Activated T-cell treated with anti-CD3 and anti-CD28 coated beads for 4 hours (primary cell): ENCODE results near the gene GULP1.
"Not testable (repeated sequence)": the region's sequence is repeated elsewhere in the genome, so short reads cannot be mapped to it uniquely, and the experiment has no call there.

Source experiments
- DNase-seq: peaks from one replicate; pipeline ENCODE4 v3.0.0-alpha.2; 2020

GULP1 gene, protein sequence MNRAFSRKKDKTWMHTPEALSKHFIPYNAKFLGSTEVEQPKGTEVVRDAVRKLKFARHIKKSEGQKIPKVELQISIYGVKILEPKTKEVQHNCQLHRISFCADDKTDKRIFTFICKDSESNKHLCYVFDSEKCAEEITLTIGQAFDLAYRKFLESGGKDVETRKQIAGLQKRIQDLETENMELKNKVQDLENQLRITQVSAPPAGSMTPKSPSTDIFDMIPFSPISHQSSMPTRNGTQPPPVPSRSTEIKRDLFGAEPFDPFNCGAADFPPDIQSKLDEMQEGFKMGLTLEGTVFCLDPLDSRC

GRCh38 chr2:188291617-188292347, at the start of gene GULP1:
Gene GULP1, plus strand, starts transcription at chr2:188291874. Its CDS starts 185,829 bp downstream, at chr2:188477703.
- no peak for DNase-seq

DNA sequence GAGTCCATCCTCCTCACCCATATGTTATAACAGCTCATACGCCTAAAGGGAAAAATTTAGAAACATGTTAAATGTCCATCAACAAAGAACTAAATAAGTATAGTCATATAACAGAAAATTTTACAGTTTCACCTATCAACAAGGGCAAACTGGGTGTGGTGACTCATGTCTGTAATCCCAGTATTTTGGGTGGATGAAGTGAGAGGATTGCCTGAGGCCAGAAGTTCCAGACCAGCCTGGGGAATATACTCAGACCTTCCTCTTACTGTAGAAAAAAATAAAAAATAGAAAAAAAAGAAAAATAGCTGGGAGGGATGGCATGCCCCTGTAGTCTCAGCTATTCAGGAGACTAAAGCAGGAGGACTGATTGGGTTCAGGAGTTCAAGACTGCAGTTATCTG, 48.3 kb upstream of the GULP1 start:
- no peak for DNase-seq

- DNase-seq: no peak
Measured at GRCh38 chr2:188244383-188244782, 47.3 kb upstream of the GULP1 start.

DNA sequence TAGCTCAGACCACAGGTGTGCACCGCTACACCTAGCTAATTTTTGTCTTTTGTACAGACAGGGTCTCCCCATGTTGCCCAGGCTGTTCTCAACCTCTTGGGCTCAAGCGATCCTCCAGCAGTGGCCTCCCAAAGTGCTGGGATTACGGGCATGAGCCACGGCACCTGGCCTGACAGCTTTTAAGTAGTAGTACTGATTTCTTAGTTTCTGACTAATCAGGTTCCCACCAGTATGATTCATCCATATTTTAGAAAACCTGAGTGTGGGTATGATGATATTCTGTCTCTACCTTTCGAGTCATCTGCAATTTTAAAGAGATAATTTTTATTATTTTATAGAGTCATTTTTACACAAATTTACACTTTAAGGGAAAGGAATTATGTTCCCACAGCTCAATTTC, 46.4 kb upstream of the GULP1 start:
- DNase-seq: no peak

DNA sequence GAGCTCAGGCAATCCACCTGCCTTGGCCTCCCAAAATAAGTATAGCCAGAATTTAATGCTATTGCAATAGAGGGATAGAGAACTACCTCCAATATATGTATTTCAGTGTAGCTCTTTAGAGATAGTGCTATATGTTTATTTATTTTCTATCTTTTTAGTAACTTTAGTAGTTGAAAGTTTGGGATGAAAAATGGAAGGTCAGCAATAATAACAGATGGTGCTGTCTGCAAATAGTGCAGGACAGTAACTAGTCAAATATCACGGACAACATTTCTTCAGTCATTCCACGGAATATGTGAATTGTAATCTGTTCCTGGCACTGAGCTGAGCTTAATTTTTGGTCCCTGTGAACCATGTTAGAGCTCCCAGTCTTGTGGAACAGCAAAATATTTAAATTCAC, 43.2 kb upstream of the GULP1 start:
- no peak for DNase-seq

- DNase-seq: no peak
Measured at GRCh38 chr2:188251034-188251433, 40.6 kb upstream of the GULP1 start.

DNA sequence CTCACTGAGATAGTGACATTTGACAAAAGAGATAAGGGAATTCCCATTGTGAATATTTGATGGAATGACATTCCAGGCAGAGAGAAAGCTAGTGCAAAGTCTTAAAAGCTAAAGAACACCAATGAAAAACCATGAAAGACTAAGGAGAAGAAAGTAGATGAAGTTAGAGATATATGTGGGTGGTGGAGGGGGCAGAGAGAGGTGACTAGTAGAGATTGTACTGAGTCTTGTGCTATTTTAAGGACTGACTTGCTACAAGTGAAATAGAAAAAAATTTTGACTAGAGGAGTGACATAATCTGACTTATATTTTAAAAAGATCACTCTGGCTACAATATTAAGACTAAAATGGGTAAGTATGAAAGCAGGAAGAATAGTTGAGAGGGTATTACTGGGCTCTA, 35.3 kb upstream of the GULP1 start:
- no peak for DNase-seq

- no peak for DNase-seq
Measured at GRCh38 chr2:188265315-188265714, 26.4 kb upstream of the GULP1 start.

DNA sequence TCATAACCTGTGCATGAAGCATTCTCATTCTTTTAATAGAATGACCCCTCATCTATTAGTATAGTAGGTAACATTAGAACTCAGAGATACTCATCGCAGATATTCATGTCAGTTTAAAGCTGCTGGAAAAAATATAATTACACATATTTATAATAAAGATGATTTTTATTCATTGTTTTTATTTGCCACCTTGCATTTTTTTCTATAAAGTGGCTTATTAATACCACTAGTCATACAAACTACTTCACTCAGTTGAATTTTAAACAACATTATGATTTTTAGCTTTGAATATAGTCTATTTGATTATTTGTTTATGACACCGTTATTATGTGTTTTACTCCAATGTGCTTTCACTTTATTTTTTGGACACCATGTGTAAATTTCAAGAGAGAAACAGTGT, 23.9 kb upstream of the GULP1 start:
- DNase-seq: no peak

- DNase-seq: no peak
Measured at GRCh38 chr2:188269004-188269403, 22.7 kb upstream of the GULP1 start.

DNA sequence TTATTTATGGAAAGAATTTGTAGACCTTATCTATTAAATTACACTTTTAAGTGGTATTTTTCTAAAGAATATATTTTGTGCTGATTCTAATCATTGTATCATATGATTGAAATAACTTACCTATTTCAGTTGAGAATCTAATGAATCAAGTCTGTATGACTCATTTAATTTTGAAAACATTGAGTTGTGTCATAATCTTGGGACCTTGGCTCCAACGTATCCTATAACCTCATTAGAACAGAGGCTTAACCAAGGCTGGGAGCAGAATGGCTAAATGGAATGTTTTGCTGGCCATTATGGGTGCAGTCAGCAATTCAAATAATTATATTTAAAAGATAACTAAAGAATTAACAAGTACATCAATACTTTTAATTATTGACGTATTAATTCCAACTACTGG, 19.6 kb upstream of the GULP1 start:
- DNase-seq: no peak

DNA sequence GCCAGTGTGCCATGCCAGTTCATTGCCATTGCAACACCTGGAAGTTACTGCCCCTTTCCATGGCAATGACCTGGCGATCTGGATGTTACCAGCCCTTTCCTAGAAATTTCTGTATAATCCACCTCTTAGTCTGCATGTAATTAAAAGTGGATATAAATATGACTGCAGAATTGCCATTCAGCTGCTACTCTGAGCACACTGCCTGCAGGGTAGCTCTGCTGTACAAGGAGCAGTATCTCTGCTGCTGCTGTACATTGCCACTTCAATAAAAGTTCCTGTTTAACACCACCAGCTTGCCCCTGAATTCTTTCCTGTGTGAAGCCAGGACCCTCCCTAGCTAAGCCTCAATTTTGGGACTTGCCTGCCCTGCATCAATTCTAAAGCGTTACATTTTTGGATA, 17.4 kb upstream of the GULP1 start:
- DNase-seq: no peak

DNA sequence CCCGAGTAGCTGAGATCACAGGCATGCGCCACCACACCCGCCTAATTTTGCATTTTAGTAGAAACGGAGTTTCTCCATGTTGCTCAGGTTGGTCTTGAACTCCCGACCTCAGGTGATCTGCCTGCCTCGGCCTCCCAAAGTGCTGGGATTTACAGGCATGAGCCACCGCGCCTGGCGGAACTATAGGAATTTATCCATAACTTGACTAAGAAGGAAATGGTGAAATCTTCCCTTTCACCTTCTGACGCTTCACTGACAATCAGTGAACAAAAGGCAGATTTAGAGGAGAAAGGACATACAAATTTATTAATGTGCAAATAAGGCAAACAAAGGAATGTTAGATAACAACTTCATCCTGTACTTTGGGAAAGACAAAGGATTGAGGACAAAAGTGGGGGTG, 15.4 kb upstream of the GULP1 start:
- DNase-seq: no peak

DNA sequence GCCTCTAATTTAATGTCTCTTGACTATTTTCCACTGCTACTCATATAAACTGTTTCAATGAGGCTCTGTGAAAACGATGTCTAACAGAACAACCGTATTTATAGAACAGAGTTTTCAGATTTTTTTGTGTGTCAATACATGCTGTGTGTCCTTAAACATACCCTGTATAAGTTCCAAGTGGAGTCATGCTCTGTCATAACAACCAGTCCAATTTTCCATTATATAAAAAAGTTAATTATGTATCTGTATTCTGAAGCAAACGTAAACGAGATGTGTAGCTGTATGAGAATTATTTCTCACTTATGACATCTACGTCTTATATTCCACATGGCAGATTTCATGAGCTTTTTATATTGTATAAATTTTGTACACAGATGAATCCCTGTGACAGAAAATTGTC, 13.9 kb upstream of the GULP1 start:
- no peak for DNase-seq

DNA sequence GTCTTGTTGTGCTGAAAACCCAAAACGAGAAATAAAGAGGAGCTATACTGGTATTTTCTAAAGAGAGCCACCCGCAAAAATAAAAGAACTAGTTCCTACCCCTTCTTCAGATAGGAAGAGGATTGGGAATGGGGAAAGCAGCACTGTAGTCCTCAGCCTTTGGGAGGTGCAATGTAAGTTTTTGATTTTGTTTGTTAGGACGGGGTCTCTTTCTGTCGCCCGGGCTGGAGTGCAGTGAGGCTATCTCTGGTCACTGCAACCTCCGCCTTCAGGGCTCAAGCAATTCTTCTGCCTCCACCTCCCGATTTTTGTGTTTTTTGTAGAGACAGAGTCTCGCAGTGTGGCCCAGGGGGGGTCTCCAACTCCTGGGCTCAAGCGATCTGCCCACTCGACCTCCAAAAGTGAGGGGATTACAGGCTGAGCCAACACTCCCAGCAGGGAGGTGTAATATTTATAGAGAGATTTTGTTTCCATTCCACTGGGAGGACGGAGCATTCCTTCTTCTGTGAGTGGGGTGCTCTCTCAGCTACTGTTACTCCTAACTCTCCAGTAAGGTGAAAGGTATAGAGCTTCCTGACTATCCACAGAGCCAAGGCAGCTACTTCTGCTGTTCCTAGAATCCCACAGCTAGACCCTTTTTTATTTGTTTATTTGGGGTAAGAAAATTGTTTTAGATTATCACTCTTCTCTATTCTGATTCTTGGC, 13.1 kb upstream of the GULP1 start:
- DNase-seq: no peak

GRCh38 chr2:188279093-188279445, 12.6 kb upstream of the GULP1 start:
- no peak for DNase-seq

GRCh38 chr2:188280811-188281222, 10.9 kb upstream of the GULP1 start:
- DNase-seq: no peak

- DNase-seq: no peak
Measured at GRCh38 chr2:188282907-188283306, 8.8 kb upstream of the GULP1 start.

- DNase-seq: not testable (repeated sequence)
Measured at GRCh38 chr2:188284251-188284650, 7.4 kb upstream of the GULP1 start.

GRCh38 chr2:188285049-188285448, 6.6 kb upstream of the GULP1 start:
- no peak for DNase-seq

GRCh38 chr2:188285774-188286173, 5.9 kb upstream of the GULP1 start:
- DNase-seq: no peak

GRCh38 chr2:188291142-188291616, 495 bp upstream of the GULP1 start:
- no peak for DNase-seq

DNA sequence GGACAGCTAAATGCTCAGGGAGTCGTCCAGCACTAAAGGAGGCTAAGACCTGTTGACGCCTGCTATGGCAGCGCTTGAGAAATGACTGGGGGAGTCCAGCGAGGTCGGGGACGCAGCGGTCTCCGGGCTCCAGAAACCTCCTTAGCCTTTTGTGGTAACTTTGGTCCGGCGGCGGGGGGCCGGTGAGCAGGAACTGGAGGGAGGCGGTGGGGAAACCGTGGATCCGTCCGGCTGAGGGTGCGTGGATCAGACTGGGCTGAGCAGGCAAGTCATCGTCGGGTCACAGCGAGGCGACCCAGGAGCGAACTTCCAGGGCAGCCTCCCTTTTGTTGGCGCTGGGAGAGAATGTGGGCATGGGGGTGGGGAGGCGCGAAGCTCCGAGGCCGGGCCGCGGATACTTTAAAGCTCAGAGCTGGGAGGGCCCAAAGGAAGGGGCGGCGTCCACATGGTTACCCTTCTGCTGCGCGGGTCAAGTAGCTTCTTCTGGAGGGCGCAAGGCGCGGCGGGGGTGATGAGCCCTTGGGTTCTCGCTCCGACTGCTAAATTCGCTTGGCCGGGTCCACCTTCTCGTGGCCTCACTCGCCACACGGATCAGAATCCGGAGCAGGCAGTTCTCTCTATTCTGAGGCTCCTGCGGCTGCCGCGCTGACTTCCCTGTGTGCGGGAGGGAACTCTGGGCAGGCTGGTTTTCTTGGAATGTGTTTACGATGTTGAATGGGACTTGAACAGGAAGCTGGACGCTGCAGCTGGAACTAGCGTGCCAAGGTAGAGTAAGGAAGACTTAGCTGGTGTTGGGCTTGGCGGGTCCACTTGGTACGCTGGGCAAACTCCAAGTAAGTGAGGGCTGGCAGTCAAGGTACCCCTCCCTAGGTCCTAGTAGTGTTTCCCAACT, 920 bp downstream of the GULP1 start:
- no peak for DNase-seq
